WTC11 (cell line): ENCODE measurements around the gene DYSF. TPM values are rescaled to one million over a fixed set of nuclear protein-coding genes. Genes with fewer than 3 reads are reported as not detected.

ENCODE experiments used
- ATAC-seq: fragments of 200-7000 bp; cut with Tn5 transposase; 2 replicates; pipeline ENCODE4 v1.10.0; 2021; ENCODE audit warnings: mild to moderate bottlenecking, moderate library complexity
- CTCF ChIA-PET: fragments of 300-600 bp; sonication (Branson Sonifier 250); formaldehyde crosslinking; loops from one replicate; lab custom pipeline; 2021; ENCODE audit warnings: antibody characterized with exemption; lab: Charles Lee
- POLR2A ChIA-PET: fragments of 350-600 bp; sonication (Branson Sonifier 250); formaldehyde crosslinking; loops from one replicate; lab custom pipeline; 2021; ENCODE audit warnings: antibody characterized with exemption; lab: Charles Lee
- DNase-seq: peaks from one replicate; pipeline ENCODE4 v3.0.0; 2021; ENCODE audit warnings: low spot score
- H3K27ac Mint-ChIP-seq: 2 replicates; pipeline ENCODE4 v1.8.0; 2021; ENCODE audit warnings: mixed read lengths
- H3K27me3 Mint-ChIP-seq: 2 replicates; pipeline ENCODE4 v1.8.0; 2021; ENCODE audit warnings: low read depth, mild to moderate bottlenecking, moderate library complexity, mixed read lengths
- H3K36me3 Mint-ChIP-seq: 2 replicates; pipeline ENCODE4 v1.8.0; 2021; ENCODE audit warnings: mixed read lengths
- H3K4me1 Mint-ChIP-seq: 2 replicates; pipeline ENCODE4 v1.8.0; 2022; ENCODE audit warnings: mixed read lengths
- H3K4me3 Mint-ChIP-seq: 2 replicates; pipeline ENCODE4 v1.8.0; 2021; ENCODE audit warnings: mild to moderate bottlenecking, moderate library complexity, mixed read lengths
- H3K9me3 Mint-ChIP-seq: 2 replicates; pipeline ENCODE4 v1.8.0; 2021; ENCODE audit warnings: mixed read lengths
- ATF6 ChIP-seq: sonication (generic); formaldehyde crosslinking; IDR thresholded peaks from 2 replicates; pipeline ENCODE4 v1.8.1; 2023; ENCODE audit warnings: mild to moderate bottlenecking, missing genetic modification reagents
- CBFB ChIP-seq: sonication (generic); formaldehyde crosslinking; IDR thresholded peaks from 2 replicates; pipeline ENCODE4 v1.8.1; 2022; ENCODE audit warnings: mild to moderate bottlenecking, low read depth, missing genetic modification reagents
- CTCF ChIP-seq: fragments of 200-600 bp; IDR thresholded peaks from 2 replicates; pipeline ENCODE4 v1.8.0; 2022; ENCODE audit warnings: antibody characterized with exemption
- E2F4 ChIP-seq: sonication (generic); formaldehyde crosslinking; IDR thresholded peaks from 2 replicates; pipeline ENCODE4 v1.8.1; 2022; ENCODE audit warnings: low read depth, mild to moderate bottlenecking, moderate library complexity, missing genetic modification reagents, borderline replicate concordance
- ELF4 ChIP-seq: sonication (generic); formaldehyde crosslinking; IDR thresholded peaks from 2 replicates; pipeline ENCODE4 v1.8.1; 2022; ENCODE audit warnings: low read depth, mild to moderate bottlenecking, moderate library complexity, missing genetic modification reagents
- GABPB1 ChIP-seq: sonication (generic); formaldehyde crosslinking; IDR thresholded peaks from 2 replicates; pipeline ENCODE4 v1.8.1; 2023; ENCODE audit warnings: mild to moderate bottlenecking, missing genetic modification reagents
- NR2C2 ChIP-seq: sonication (generic); formaldehyde crosslinking; IDR thresholded peaks from 2 replicates; pipeline ENCODE4 v1.8.0; 2022; ENCODE audit warnings: mild to moderate bottlenecking, missing genetic modification reagents
- TP53 ChIP-seq: sonication (generic); formaldehyde crosslinking; IDR thresholded peaks from 2 replicates; pipeline ENCODE4 v1.8.1; 2023; ENCODE audit warnings: mild to moderate bottlenecking, missing genetic modification reagents
- ZBTB21 ChIP-seq: sonication (generic); formaldehyde crosslinking; IDR thresholded peaks from 2 replicates; pipeline ENCODE4 v1.8.1; 2023; ENCODE audit warnings: mild to moderate bottlenecking, missing genetic modification reagents, borderline replicate concordance
- ZMAT4 ChIP-seq: fragments of 250-450 bp; sonication (Bioruptor Pico); IDR thresholded peaks from 2 replicates; pipeline ENCODE4 v1.9.0; 2021; ENCODE audit warnings: mild to moderate bottlenecking
- ZNF138 ChIP-seq: sonication (generic); formaldehyde crosslinking; conservative IDR thresholded peaks from 2 replicates; pipeline ENCODE4 v1.8.1; 2022; ENCODE audit warnings: mild to moderate bottlenecking, moderate library complexity, missing genetic modification reagents
- ZNF317 ChIP-seq: sonication (generic); formaldehyde crosslinking; IDR thresholded peaks from 2 replicates; pipeline ENCODE4 v1.8.1; 2023; ENCODE audit warnings: low read depth, mild to moderate bottlenecking, moderate library complexity, missing genetic modification reagents, borderline replicate concordance
- ZNF416 ChIP-seq: fragments of 250-450 bp; sonication (Bioruptor Pico); IDR thresholded peaks from 2 replicates; pipeline ENCODE4 v1.9.0; 2021; ENCODE audit warnings: mild to moderate bottlenecking, inconsistent platforms
- ZSCAN18 ChIP-seq: fragments of 250-450 bp; sonication (Bioruptor Pico); IDR thresholded peaks from 2 replicates; pipeline ENCODE4 v2.1.2; 2022; ENCODE audit warnings: mild to moderate bottlenecking, moderate library complexity
- total RNA-seq: library from RNA; stranded (reverse); gene quantifications from 3 replicates; pipeline ENCODE4 v1.2.3, GENCODE V29; 2021

The DYSF gene
- total RNA-seq, 1 experiment from 2014 or later, result 14.8 TPM

- H3K4me1 Mint-ChIP-seq, result peaks cover 5% of the 10 kb centered on the region
- DNase-seq, result no peak
- peaks cover 4% of the 10 kb centered on the region; the same call in 1 of the 2 replicates for H3K36me3 Mint-ChIP-seq
- ChIA-PET POLR2A (no interaction called here), CTCF (no interaction called here)
- H3K27me3 Mint-ChIP-seq, result no peaks in the 10 kb centered on the region; the same call in 1 of the 2 replicates
- no peak for ATAC-seq
- H3K4me3 Mint-ChIP-seq, result no peak overlapping the region
- 0 out of 2 replicates have a peak, but pooled peaks cover 6% of the 10 kb centered on the region for H3K9me3 Mint-ChIP-seq
- TF ChIP-seq ZNF138 (CRISPR knock-in tag) (no peak), ZMAT4 (CRISPR knock-in tag) (no peak), TP53 (CRISPR knock-in tag) (no peak), ELF4 (no peak), GABPB1 (CRISPR knock-in tag) (no peak), ZNF317 (no peak), ATF6 (CRISPR knock-in tag) (no peak), NR2C2 (no peak), CTCF (no peak), ZBTB21 (no peak)
- TF ChIP-seq, all 79 proteins: peak for 0
- no peak overlapping the region for H3K27ac Mint-ChIP-seq
Observed at GRCh38 chr2:71685941-71686611, 232.7 kb downstream of the DYSF start.

- no peak for ATAC-seq
Observed at GRCh38 chr2:71686781-71687180, 233.4 kb downstream of the DYSF start.

More at GRCh38 chr2:71686781-71687180, 233.4 kb downstream of the DYSF start:
- Mint-ChIP-seq H3K4me3 (no peak overlapping the region), H3K36me3 (peaks cover 4% of the 10 kb centered on the region; the same call in 1 of the 2 replicates), H3K27me3 (peaks cover 2% of the 10 kb centered on the region; the same call in 1 of the 2 replicates), H3K9me3 (0 out of 2 replicates have a peak, but pooled peaks cover 6% of the 10 kb centered on the region), H3K27ac (no peak overlapping the region), H3K4me1 (peaks cover 11% of the 10 kb centered on the region)
- TF ChIP-seq ZNF416 (no peak), CBFB (no peak), ZSCAN18 (CRISPR knock-in tag) (no peak), E2F4 (CRISPR knock-in tag) (no peak)
- ChIA-PET POLR2A (no interaction called here), CTCF (no interaction called here)
- no peak for DNase-seq
